ENCODE data around the gene MAD2L1BP. TPM values are rescaled to one million over a fixed set of nuclear protein-coding genes. Genes with fewer than 3 reads are reported as not detected.
A peak's percentile ranks its signal among the peaks of the same experiment; 100 is the strongest.

The MAD2L1BP gene
- total RNA-seq, 4 donors from 2014 or later = 12.3 to 44.3 (median 17.7) TPM

DNA sequence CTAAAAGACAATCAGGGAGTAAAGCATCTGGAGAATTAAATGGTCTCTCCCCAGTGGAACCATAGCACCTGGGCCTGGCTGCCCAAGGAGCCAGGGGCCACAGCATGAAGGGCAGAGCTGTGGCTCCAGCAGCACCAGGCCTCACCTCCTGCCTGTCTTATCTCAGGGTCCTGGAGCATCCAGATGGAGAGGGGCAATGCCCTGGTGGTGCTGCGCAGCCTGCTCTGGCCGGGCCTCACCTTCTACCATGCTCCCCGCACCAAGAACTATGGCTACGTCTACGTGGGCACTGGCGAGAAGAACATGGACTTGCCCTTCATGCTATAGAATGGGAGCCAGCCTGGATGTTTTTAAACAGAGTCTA, 35.0 kb downstream of the MAD2L1BP start:
- intact Hi-C loops (cut with DNase I; ENCODE audit: low total_unique reads) = no loop called here
- H3K4me3 ChIP-seq = no peak overlapping the region
- no peaks in the 10 kb centered on the region for H3K36me3 ChIP-seq
- H3K9me3 ChIP-seq = no peaks in the 10 kb centered on the region
- H3K27ac ChIP-seq = peak overlapping the region; percentile 75 to 81
- DNase-seq = no peak
- no peaks in the 10 kb centered on the region for H3K27me3 ChIP-seq
- H3K4me1 ChIP-seq = peaks cover 21 to 36% of the 10 kb centered on the region in 2 donors
- TF ChIP-seq, protein P1, sequence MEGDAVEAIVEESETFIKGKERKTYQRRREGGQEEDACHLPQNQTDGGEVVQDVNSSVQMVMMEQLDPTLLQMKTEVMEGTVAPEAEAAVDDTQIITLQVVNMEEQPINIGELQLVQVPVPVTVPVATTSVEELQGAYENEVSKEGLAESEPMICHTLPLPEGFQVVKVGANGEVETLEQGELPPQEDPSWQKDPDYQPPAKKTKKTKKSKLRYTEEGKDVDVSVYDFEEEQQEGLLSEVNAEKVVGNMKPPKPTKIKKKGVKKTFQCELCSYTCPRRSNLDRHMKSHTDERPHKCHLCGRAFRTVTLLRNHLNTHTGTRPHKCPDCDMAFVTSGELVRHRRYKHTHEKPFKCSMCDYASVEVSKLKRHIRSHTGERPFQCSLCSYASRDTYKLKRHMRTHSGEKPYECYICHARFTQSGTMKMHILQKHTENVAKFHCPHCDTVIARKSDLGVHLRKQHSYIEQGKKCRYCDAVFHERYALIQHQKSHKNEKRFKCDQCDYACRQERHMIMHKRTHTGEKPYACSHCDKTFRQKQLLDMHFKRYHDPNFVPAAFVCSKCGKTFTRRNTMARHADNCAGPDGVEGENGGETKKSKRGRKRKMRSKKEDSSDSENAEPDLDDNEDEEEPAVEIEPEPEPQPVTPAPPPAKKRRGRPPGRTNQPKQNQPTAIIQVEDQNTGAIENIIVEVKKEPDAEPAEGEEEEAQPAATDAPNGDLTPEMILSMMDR (IDR thresholded peaks at IDR 0.05) = no peak
- no peak for TF ChIP-seq POLR2A (IDR thresholded peaks at IDR 0.05)

DNA sequence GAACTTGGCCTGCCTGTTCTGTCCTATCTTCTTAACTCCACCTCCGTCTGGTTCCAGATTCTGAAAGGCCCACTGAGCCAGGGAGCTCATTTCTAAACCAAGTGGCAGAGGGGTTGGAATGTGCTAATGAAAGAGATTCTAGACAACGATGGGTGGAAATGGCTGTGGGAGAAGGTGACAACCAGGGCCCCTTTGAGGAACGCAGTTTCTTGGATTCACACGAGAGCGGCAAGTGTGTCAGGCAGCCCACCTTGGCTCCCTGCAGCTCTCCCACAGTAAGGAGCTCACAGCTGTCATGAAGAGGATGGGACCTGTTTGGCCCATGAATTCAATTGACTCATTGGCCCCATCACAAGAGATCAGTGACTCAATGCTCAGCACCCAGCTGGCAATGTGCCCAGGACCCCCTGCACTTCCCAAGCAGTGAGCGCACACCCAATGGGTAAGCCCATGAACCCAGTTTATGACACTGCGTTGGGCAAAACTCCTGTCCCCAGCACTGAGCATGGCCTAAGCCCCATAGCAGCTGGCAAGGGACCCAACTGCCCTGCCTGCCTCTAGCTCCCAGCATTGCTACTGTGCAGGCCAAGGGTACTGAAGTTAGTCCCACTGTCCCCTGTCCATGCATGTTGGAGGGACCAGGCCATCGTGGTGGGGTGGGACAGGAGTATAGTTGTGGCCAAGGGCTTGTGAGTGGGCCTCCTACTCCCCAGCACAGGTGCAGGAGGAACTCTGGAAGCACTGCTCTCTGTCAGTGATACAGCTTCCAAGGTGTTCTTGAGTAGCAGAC, 35.6 kb downstream of the MAD2L1BP start:
- H3K27me3 ChIP-seq = no peaks in the 10 kb centered on the region
- no peaks in the 10 kb centered on the region for H3K36me3 ChIP-seq
- no peaks in the 10 kb centered on the region for H3K9me3 ChIP-seq
- H3K4me3 ChIP-seq = no peak overlapping the region
- H3K27ac ChIP-seq = peak overlapping the region; percentile 75 to 81
- intact Hi-C loops (cut with DNase I; ENCODE audit: low total_unique reads) = no loop called here
- TF ChIP-seq, protein P1 (IDR thresholded peaks at IDR 0.05) = no peak
- no peak for TF ChIP-seq POLR2A (IDR thresholded peaks at IDR 0.05)
- DNase-seq = peak in 1 of 2 donors; percentile 28
- H3K4me1 ChIP-seq = peaks cover 21 to 36% of the 10 kb centered on the region in 2 donors

DNA sequence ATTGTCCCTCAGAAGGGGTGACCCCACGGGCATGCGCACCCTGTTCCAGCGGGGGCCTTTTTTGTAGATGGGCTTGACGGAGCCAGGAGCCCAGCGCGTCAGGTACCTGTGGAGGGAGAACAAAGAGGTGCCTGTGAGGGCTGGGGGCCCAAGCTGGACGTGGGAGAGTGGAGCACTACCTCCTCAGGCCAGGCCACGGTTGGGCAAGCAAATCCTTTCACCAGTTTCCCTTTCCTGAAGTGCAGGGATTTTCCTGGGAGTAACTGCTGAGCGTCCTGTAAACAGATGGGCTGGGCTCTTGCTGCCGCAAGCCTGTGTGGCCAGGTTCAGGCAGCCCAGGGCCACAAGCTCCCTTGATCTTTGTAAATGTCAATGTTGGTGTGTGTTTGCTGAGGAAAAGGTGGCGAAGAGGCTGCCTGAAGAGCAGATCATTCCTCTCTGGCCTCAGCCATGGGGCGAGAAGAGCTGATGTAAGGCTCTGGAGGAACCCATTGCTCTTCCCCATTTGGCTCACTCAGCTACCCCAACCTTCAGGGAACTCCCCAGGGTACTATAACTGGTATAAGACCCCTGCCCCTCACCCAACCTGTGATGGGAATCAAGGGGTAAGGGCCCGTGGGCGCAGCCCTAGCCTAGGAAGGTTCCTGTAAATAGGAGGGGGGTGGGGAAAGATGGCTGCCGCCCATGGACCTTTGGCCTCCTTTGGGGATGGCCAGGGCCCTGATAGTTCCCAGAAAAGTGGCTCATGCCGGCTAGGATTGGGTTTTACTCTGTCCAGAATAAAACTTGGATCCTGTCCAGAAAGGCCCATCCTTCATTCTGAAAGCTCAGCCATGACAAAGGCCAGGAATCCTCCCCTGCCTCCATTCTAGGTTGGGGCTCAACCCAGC, 36.4 kb downstream of the MAD2L1BP start:
- no peaks in the 10 kb centered on the region for H3K27me3 ChIP-seq
- intact Hi-C loops (cut with DNase I; ENCODE audit: low total_unique reads) = no loop called here
- TF ChIP-seq, protein P1 (IDR thresholded peaks at IDR 0.05) = no peak
- TF ChIP-seq POLR2A (IDR thresholded peaks at IDR 0.05) = no peak
- peaks cover 21 to 36% of the 10 kb centered on the region in 2 donors for H3K4me1 ChIP-seq
- peak; percentile 50 to 61 for DNase-seq
- H3K36me3 ChIP-seq = no peaks in the 10 kb centered on the region
- H3K27ac ChIP-seq = peak overlapping the region; percentile 75 to 81
- no peak overlapping the region for H3K4me3 ChIP-seq
- no peaks in the 10 kb centered on the region for H3K9me3 ChIP-seq

DNA sequence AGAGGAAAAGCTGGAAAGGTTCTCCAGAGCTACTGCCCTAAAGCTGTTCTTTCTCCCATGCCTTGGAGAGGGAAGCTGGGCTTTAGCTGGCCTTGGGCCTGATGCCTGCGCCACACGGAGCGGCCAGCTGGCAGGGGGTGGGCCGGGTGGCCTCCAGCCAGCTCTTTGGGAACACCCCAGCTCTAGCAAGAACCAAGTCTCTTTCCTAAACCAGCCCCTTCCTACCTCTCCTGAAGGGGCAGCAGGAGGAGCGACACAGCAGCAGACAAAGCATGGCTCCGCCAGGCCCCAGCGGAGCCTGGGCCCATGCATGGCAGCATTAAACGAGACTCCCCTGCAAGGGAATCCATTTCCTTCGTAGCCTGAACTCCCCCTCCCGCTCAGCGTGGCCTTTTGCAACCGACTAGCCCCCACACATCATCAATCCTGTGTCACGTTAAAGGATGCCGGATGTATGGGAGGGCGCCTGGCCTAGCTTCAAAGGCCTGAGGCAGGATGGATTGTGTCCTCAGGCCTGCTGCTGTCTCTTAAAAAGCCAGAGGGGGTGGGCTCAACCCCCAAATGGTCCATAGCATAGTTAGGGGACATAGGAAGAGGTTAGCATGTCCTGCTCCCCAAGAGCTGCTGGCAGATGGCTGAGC, 37.9 kb downstream of the MAD2L1BP start:
- no peaks in the 10 kb centered on the region for H3K9me3 ChIP-seq
- no peaks in the 10 kb centered on the region for H3K36me3 ChIP-seq
- peaks cover 10 to 23% of the 10 kb centered on the region in 2 donors for H3K4me1 ChIP-seq
- H3K27ac ChIP-seq = peak overlapping the region; percentile 75 to 81
- no peaks in the 10 kb centered on the region for H3K27me3 ChIP-seq
- intact Hi-C loops (cut with DNase I; ENCODE audit: low total_unique reads) = no loop called here
- DNase-seq = peak in 1 of 2 donors; percentile 31
- no peak for TF ChIP-seq POLR2A (IDR thresholded peaks at IDR 0.05)
- TF ChIP-seq, protein P1 (IDR thresholded peaks at IDR 0.05) = no peak
- no peak overlapping the region for H3K4me3 ChIP-seq
